ENCODE results near the gene RASSF5. TPM values are rescaled to one million over a fixed set of nuclear protein-coding genes. Genes with fewer than 3 reads are reported as not detected.
"Not testable (repeated sequence)": the region's sequence is repeated elsewhere in the genome, so short reads cannot be mapped to it uniquely, and the experiment has no call there.

The RASSF5 gene
- total and polyA plus RNA-seq, 2 donors (not counting 1 experiment from before 2014, with no cell fraction given), result 69.7 to 146 TPM

DNA sequence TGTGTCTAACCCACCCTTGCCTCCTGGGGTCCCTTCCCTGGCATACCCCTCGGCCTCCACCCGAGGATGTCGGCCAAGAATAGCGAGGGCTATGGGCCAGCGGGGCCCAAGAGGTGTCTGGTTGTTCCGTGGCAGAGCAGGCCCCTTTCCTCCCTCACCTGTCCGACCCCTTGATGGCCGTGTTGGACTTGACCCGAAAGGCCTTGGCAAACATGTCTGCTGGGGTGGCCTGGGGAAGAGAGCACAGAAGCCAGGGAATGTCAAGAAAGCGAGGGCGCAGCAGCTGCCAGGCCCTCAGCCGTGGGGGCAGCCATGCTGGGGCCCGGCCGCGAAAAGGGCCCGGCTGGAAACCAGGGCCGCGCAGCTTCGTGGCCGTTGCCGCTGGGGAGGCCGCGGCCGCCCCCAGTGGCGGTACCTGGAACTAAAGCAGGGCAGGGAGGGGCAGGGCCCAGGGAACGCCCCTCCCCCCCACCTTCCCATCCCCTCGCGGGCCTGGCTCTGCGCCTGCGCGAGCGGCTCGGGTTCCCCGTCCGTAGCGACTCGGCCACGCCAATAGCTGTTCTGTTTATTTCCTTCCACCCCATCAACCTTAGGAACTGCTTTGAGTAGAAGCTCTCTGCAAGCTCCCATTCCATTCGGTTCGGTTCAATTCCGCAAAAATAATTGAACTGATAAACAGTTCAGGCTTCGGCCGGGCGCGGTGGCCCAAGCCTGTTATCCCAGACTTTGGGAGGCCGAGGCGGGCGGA is 105.0 kb downstream of the RASSF5 start, which contains the start of gene EIF2D:
TSS of gene EIF2D (minus strand) at position 337 of the 748 bp plus-strand sequence. CDS start at position 214, 123 bp downstream.
- intact Hi-C loops (cut with micrococcal nuclease), result loop anchor here (1.0 to 2.0 kb wide), 4 partner anchors 23 to 74 kb away; partner anchors contain the start of gene DYRK3
- POLR2A ChIA-PET, result interaction anchor here (0.7 to 1.5 kb wide), 7 partner anchors 23 to 310 kb away, joined by 3 to 10 read pairs (median 5); partner anchors contain the start of genes DYRK3 and FCMR
- no peaks in the 10 kb centered on the region for H3K9me3 Mint-ChIP-seq (ENCODE audit: insufficient read depth)

DNA sequence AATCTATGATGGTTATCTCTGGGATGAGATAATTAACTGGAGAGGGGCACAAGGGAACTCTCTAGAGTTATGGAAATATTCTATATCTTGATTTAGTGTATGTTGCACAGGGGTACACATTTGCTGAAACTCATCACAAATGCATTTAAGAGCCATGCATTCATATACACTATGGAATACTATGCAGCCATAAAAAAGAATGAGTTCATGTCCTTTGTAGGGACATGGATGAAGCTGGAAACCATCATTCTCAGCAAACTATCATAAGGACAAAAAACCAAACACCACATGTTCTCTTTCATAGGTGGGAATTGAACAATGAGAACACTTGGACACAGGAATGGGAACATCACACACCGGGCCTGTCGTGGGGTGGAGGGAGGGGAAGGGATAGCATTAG is 119.1 kb downstream of the RASSF5 start:
- not testable (repeated sequence) for H3K4me1 ChIP-seq (ENCODE audit: control insufficient read depth in 2 of 2, insufficient read depth in 2 of 2, low read length in 2 of 2)
- CTCF ChIA-PET, result interaction anchor here (1.5 to 13.1 kb wide), 4 partner anchors 14 to 355 kb away, joined by 3 to 217 read pairs (median 14); partner anchors contain the start of gene EIF2D

More for the DNA sequence above, 105.0 kb downstream of the RASSF5 start, which contains the start of gene EIF2D:
- no peaks in the 10 kb centered on the region for H4K20me1 ChIP-seq (ENCODE audit: control insufficient read depth, insufficient read depth, low read length, poor library complexity, severe bottlenecking)
- CTCF ChIA-PET, result interaction anchor here (0.6 to 7.2 kb wide), 31 partner anchors 10 to 1491 kb away, joined by 3 to 48 read pairs (median 4); partner anchors contain the start of genes DYRK3, FCAMR, IKBKE and RBBP5
- peaks cover 0 to 16% of the 10 kb centered on the region in 2 experiments for H3K36me3 ChIP-seq (replicated peaks in 1 of 2; ENCODE audit: control extremely low read depth in 1 of 2, control insufficient read depth in 1 of 2, extremely low read depth in 1 of 2, insufficient read depth in 2 of 2, low read length in 1 of 2)
- WGBS (ENCODE audit: insufficient coverage), result 4% methylated on average over 45 of the region's 48 CpGs
- peak within 1 kb of the TSS; percentile 70 to 93 for H3K27ac ChIP-seq (ENCODE audit: low read length in 2 of 2)
- peak within 1 kb of the TSS; percentile 96 for H3K27ac Mint-ChIP-seq
- H3K27me3 ChIP-seq (replicated peaks in 1 of 4; ENCODE audit: control extremely low read depth in 1 of 4, control insufficient read depth in 3 of 4, insufficient read depth in 4 of 4, low read length in 3 of 4), result no peaks in the 10 kb centered on the region
- ATAC-seq (ENCODE audit: low read depth), result peak; percentile 100
- no peaks in the 10 kb centered on the region for H3K9me3 ChIP-seq (ENCODE audit: control extremely low read depth in 1 of 3, control insufficient read depth in 2 of 3, insufficient read depth in 1 of 3, low read length in 2 of 3)
- H3K27me3 Mint-ChIP-seq, result no peaks in the 10 kb centered on the region
- peak within 1 kb of the TSS; percentile 99 for H2AFZ ChIP-seq (ENCODE audit: insufficient read depth, low read depth, low read length, poor library complexity, severe bottlenecking)
- peaks cover 19% of the 10 kb centered on the region for H3K4me1 Mint-ChIP-seq
- peak within 1 kb of the TSS; percentile 93 for H3K4me3 Mint-ChIP-seq
- TF ChIP-seq, protein P1, sequence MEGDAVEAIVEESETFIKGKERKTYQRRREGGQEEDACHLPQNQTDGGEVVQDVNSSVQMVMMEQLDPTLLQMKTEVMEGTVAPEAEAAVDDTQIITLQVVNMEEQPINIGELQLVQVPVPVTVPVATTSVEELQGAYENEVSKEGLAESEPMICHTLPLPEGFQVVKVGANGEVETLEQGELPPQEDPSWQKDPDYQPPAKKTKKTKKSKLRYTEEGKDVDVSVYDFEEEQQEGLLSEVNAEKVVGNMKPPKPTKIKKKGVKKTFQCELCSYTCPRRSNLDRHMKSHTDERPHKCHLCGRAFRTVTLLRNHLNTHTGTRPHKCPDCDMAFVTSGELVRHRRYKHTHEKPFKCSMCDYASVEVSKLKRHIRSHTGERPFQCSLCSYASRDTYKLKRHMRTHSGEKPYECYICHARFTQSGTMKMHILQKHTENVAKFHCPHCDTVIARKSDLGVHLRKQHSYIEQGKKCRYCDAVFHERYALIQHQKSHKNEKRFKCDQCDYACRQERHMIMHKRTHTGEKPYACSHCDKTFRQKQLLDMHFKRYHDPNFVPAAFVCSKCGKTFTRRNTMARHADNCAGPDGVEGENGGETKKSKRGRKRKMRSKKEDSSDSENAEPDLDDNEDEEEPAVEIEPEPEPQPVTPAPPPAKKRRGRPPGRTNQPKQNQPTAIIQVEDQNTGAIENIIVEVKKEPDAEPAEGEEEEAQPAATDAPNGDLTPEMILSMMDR (IDR thresholded peaks at IDR 0.05), result peak; percentile 88
- TF ChIP-seq EZH2 (IDR thresholded peaks at IDR 0.05; ENCODE audit: borderline replicate concordance, insufficient read depth, low read depth, low read length, poor library complexity, severe bottlenecking), result no peak
- peak; percentile 96 for DNase-seq
- H3K9ac ChIP-seq (ENCODE audit: low read length), result peak within 1 kb of the TSS; percentile 99
- H3K4me3 ChIP-seq (ENCODE audit: control extremely low read depth in 1 of 5, extremely low read depth in 1 of 5, insufficient read depth in 1 of 5, low read depth in 2 of 5, low read length in 4 of 5), result peak within 1 kb of the TSS; percentile 61 to 87 (median 86)
- H3K4me2 ChIP-seq (replicated peaks; ENCODE audit: low read depth, low read length, poor library complexity, severe bottlenecking), result peak within 1 kb of the TSS; percentile 94
- peaks cover 8 to 12% of the 10 kb centered on the region in 2 donors for H3K4me1 ChIP-seq (ENCODE audit: control insufficient read depth in 2 of 2, insufficient read depth in 2 of 2, low read length in 2 of 2)
- peaks cover 6% of the 10 kb centered on the region for H3K79me2 ChIP-seq (ENCODE audit: control insufficient read depth, insufficient read depth, low read length)

More for the DNA sequence above, 119.1 kb downstream of the RASSF5 start:
- H3K27me3 Mint-ChIP-seq; H2AFZ ChIP-seq (ENCODE audit: insufficient read depth, low read depth, low read length, poor library complexity, severe bottlenecking); ATAC-seq (ENCODE audit: low read depth); H3K27ac Mint-ChIP-seq; H3K9ac ChIP-seq (ENCODE audit: low read length); H3K36me3 ChIP-seq (replicated peaks in 1 of 2; ENCODE audit: control extremely low read depth in 1 of 2, control insufficient read depth in 1 of 2, extremely low read depth in 1 of 2, insufficient read depth in 2 of 2, low read length in 1 of 2); H3K4me3 Mint-ChIP-seq; H3K9me3 Mint-ChIP-seq (ENCODE audit: insufficient read depth); H3K4me3 ChIP-seq (ENCODE audit: control extremely low read depth in 1 of 5, extremely low read depth in 1 of 5, insufficient read depth in 1 of 5, low read depth in 2 of 5, low read length in 4 of 5); H3K4me1 Mint-ChIP-seq; H3K9me3 ChIP-seq (ENCODE audit: control extremely low read depth in 1 of 3, control insufficient read depth in 2 of 3, insufficient read depth in 1 of 3, low read length in 2 of 3); H3K4me2 ChIP-seq (replicated peaks; ENCODE audit: low read depth, low read length, poor library complexity, severe bottlenecking); H4K20me1 ChIP-seq (ENCODE audit: control insufficient read depth, insufficient read depth, low read length, poor library complexity, severe bottlenecking); H3K27me3 ChIP-seq (replicated peaks in 1 of 4; ENCODE audit: control extremely low read depth in 1 of 4, control insufficient read depth in 3 of 4, insufficient read depth in 4 of 4, low read length in 3 of 4); H3K79me2 ChIP-seq (ENCODE audit: control insufficient read depth, insufficient read depth, low read length); H3K27ac ChIP-seq (ENCODE audit: low read length in 2 of 2); intact Hi-C loops (cut with micrococcal nuclease); DNase-seq: not testable (repeated sequence)
- POLR2A ChIA-PET, result interaction anchor here (0.6 to 0.7 kb wide), 2 partner anchors 150 to 981 kb away, joined by 4 to 6 read pairs; no protein-coding TSS in a partner anchor
- WGBS (ENCODE audit: insufficient coverage), result no CpG with 5 or more reads among the region's 2 CpGs

Measured in B cell (primary cell).